Measurements from ENCODE around the gene DCLK1. TPM values are rescaled to one million over a fixed set of nuclear protein-coding genes. Genes with fewer than 3 reads are reported as not detected.

Gene DCLK1
- total RNA-seq, 2 experiments from 2014 or later = not detected

- no peaks in the 10 kb centered on the region for H3K9me3 Mint-ChIP-seq
- H3K27ac Mint-ChIP-seq = no peak overlapping the region
- no peak for ATAC-seq (ENCODE audit: low read depth)
These were observed 242.7 kb downstream of the DCLK1 start for GRCh38 chr13:35888457-35888883.

GRCh38 chr13:35887115-35887666, 244.0 kb downstream of the DCLK1 start:
- no peaks in the 10 kb centered on the region for H3K36me3 Mint-ChIP-seq
- no peak for ATAC-seq (ENCODE audit: low read depth)

More at GRCh38 chr13:35888457-35888883, 242.7 kb downstream of the DCLK1 start:
- no peak for DNase-seq
- Mint-ChIP-seq H3K4me1 (no peaks in the 10 kb centered on the region), H3K36me3 (no peaks in the 10 kb centered on the region), H3K4me3 (no peak overlapping the region), H3K27me3 (no peaks in the 10 kb centered on the region)
- POLR2A ChIA-PET = no interaction called here

DNA sequence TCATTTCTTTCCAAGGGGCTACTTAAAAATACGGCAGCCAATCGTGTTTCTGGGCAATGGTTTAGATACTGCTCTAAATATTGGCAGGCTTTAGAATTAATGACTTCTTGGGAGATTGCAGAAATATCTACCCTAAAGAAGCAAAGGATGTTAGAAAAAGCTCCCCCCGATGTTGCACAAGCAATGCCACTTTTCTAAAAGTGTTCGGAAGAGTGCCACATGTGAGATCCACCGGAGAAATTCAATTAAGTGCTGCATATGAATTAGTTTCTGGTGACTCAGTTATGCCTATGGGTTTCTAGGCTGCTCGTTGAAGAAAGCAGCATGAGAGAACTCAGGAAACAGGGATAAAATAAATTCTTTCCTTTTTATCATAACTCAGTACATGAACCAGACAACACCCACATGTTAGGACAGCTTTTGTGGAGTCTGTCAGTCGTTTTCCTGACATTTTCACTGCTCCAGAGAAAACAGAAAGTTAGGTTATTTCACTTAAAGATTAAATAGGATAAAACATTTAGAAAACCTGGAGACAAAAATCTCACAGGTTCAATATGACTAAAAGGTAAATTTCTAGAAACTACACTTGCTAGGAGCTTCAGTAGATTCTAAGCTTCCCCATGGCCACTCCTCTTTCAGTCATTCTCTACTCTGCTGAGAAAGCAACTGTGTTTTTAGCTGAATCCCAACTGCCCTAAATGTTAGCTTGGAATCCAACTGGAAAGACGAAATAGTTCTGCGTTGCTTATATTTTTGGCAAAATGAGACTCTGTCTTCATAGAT, 244.7 kb downstream of the DCLK1 start:
- ATAC-seq (ENCODE audit: low read depth) (no peak), DNase-seq (no peak)
- Mint-ChIP-seq H3K27ac (no peak overlapping the region), H3K4me3 (no peak overlapping the region), H3K4me1 (no peaks in the 10 kb centered on the region), H3K36me3 (no peaks in the 10 kb centered on the region), H3K27me3 (no peaks in the 10 kb centered on the region), H3K9me3 (peaks cover under 1% of the 10 kb centered on the region)
- POLR2A ChIA-PET = no interaction called here

More at GRCh38 chr13:35887115-35887666, 244.0 kb downstream of the DCLK1 start:
- Mint-ChIP-seq H3K4me1 (no peaks in the 10 kb centered on the region), H3K27me3 (no peaks in the 10 kb centered on the region), H3K27ac (no peak overlapping the region), H3K4me3 (no peak overlapping the region), H3K9me3 (no peaks in the 10 kb centered on the region)
- POLR2A ChIA-PET = no interaction called here
- DNase-seq = no peak

DNA sequence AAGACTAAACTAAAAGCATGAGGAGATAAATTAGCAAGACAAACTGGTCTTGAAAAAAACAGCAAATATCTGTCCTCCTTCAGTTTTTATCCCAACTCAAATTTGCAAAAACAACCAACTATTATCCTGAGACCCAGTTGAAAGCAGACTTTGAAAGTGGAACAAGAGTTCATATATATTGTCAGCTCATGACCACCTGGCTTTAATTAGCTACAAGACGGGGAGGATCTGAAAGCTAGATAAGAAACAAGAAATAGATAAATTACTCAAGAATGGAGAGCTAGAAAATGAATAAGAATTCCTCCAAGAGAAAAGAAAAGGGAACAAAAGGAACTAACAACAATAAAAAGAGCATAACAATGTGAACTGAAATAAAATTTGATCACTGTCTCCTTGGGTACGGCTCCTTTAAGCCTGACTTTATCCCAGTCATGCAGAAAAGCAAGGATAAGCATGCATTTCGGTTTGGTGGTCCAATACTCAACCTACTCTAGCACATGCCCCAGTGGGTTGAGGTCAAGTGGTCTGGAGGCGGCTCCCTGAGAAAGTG, 246.9 kb downstream of the DCLK1 start:
- ATAC-seq (ENCODE audit: low read depth) (no peak), DNase-seq (no peak)
- H3K9me3 Mint-ChIP-seq = peaks cover 2% of the 10 kb centered on the region
- no peaks in the 10 kb centered on the region for H3K4me1 Mint-ChIP-seq
- POLR2A ChIA-PET = no interaction called here
- H3K27ac Mint-ChIP-seq = no peak overlapping the region
- H3K27me3 Mint-ChIP-seq = no peaks in the 10 kb centered on the region
- no peaks in the 10 kb centered on the region for H3K36me3 Mint-ChIP-seq
- no peak overlapping the region for H3K4me3 Mint-ChIP-seq

- Mint-ChIP-seq H3K9me3 (peaks cover 2% of the 10 kb centered on the region), H3K27me3 (no peaks in the 10 kb centered on the region), H3K4me1 (no peaks in the 10 kb centered on the region), H3K4me3 (no peak overlapping the region), H3K36me3 (no peaks in the 10 kb centered on the region), H3K27ac (no peak overlapping the region)
- POLR2A ChIA-PET = no interaction called here
- DNase-seq = no peak
- no peak for ATAC-seq (ENCODE audit: low read depth)
These were observed 248.3 kb downstream of the DCLK1 start for GRCh38 chr13:35882722-35883497.

GRCh38 chr13:35881360-35881759, 249.8 kb downstream of the DCLK1 start:
- POLR2A ChIA-PET = no interaction called here
- ATAC-seq (ENCODE audit: low read depth) = no peak
- H3K27me3 Mint-ChIP-seq = no peaks in the 10 kb centered on the region
- H3K9me3 Mint-ChIP-seq = peaks cover 2% of the 10 kb centered on the region
- no peak for DNase-seq
- no peak overlapping the region for H3K4me3 Mint-ChIP-seq
- H3K27ac Mint-ChIP-seq = no peak overlapping the region
- H3K36me3 Mint-ChIP-seq = no peaks in the 10 kb centered on the region
- no peaks in the 10 kb centered on the region for H3K4me1 Mint-ChIP-seq

DNA sequence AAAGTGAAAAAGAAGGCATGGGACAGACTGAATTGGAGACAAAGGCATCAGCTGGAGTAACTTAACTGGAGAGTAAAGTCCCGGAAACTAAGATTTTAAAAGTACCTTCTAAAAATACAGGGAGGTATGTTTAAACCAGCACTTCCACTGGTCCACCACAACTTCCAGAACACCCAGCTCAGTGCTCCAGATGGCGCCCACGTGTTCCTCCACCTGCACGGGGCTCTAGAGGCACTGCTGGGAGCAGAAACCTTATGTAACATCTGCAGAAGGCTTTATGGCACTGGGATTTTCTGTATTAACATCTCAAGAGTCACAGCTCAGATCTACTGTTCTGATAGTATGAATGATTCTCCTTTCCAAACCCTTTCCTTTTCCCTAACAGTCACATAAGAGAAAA, 252.1 kb downstream of the DCLK1 start:
- no peak for ATAC-seq (ENCODE audit: low read depth)
- no peak overlapping the region for H3K27ac Mint-ChIP-seq
- POLR2A ChIA-PET = no interaction called here
- H3K27me3 Mint-ChIP-seq = no peaks in the 10 kb centered on the region
- no peaks in the 10 kb centered on the region for H3K4me1 Mint-ChIP-seq
- peaks cover 4% of the 10 kb centered on the region for H3K9me3 Mint-ChIP-seq
- H3K4me3 Mint-ChIP-seq = no peak overlapping the region
- H3K36me3 Mint-ChIP-seq = peaks cover 1% of the 10 kb centered on the region
- no peak for DNase-seq

DNA sequence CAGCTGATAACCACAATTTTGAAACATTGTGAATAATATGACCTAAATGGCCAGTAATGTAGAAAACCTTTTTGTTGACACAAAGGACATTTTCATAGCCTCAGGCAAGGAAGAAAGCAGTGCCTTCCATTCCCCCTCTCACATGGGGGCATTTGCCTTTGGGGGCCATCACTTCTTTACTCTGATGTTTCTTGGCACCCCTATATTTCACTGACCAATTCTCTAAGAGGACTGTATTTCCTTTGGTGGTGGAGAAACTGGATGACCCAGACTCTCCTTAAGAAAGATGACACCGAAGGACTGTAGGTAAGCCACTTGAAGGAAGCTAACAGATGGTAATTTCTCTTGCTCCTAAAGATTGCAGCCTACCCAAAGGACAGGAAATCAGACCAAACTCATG, 254.6 kb downstream of the DCLK1 start:
- Mint-ChIP-seq H3K9me3 (peaks cover 4% of the 10 kb centered on the region), H3K4me1 (no peaks in the 10 kb centered on the region), H3K27me3 (no peaks in the 10 kb centered on the region), H3K36me3 (peaks cover 1% of the 10 kb centered on the region), H3K4me3 (no peak overlapping the region), H3K27ac (no peak overlapping the region)
- POLR2A ChIA-PET = no interaction called here
- ATAC-seq (ENCODE audit: low read depth) = no peak
- no peak for DNase-seq

GRCh38 chr13:35874704-35875103, 256.5 kb downstream of the DCLK1 start:
- no peaks in the 10 kb centered on the region for H3K27me3 Mint-ChIP-seq
- no peaks in the 10 kb centered on the region for H3K4me1 Mint-ChIP-seq
- no peak for DNase-seq
- ATAC-seq (ENCODE audit: low read depth) = no peak
- no peak overlapping the region for H3K4me3 Mint-ChIP-seq
- POLR2A ChIA-PET = no interaction called here
- peaks cover 1% of the 10 kb centered on the region for H3K36me3 Mint-ChIP-seq
- H3K9me3 Mint-ChIP-seq = peaks cover 2% of the 10 kb centered on the region
- no peak overlapping the region for H3K27ac Mint-ChIP-seq

GRCh38 chr13:35872369-35872768, 258.8 kb downstream of the DCLK1 start:
- H3K4me1 Mint-ChIP-seq = no peaks in the 10 kb centered on the region
- peaks cover 1% of the 10 kb centered on the region for H3K36me3 Mint-ChIP-seq
- no peaks in the 10 kb centered on the region for H3K27me3 Mint-ChIP-seq
- peaks cover 2% of the 10 kb centered on the region for H3K9me3 Mint-ChIP-seq
- POLR2A ChIA-PET = no interaction called here
- no peak overlapping the region for H3K27ac Mint-ChIP-seq
- ATAC-seq (ENCODE audit: low read depth) = no peak
- H3K4me3 Mint-ChIP-seq = no peak overlapping the region
- DNase-seq = no peak

DNA sequence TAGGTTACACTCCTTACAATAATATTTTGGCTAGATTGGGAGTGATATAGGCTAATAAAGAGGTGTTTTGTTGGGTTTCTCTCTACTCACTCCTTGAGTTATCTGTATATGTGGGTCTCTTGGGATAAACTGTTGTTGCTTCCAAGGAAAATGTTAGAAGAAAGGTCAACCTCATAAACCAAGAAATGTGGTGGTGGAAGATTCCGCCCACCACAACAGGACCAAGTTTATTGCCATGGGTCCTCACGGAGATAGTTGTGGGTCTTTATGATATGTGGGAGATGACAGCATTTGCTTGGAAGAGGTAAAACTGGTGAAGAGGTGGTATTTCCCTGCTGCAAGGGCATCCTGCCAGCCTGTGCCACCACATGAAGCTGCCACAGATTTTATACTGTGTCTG, 259.6 kb downstream of the DCLK1 start:
- peaks cover 1% of the 10 kb centered on the region for H3K36me3 Mint-ChIP-seq
- DNase-seq (no peak), ATAC-seq (ENCODE audit: low read depth) (no peak)
- H3K27me3 Mint-ChIP-seq = no peaks in the 10 kb centered on the region
- POLR2A ChIA-PET = no interaction called here
- H3K4me3 Mint-ChIP-seq = no peak overlapping the region
- no peaks in the 10 kb centered on the region for H3K4me1 Mint-ChIP-seq
- H3K9me3 Mint-ChIP-seq = peaks cover 2% of the 10 kb centered on the region
- H3K27ac Mint-ChIP-seq = no peak overlapping the region

DNA sequence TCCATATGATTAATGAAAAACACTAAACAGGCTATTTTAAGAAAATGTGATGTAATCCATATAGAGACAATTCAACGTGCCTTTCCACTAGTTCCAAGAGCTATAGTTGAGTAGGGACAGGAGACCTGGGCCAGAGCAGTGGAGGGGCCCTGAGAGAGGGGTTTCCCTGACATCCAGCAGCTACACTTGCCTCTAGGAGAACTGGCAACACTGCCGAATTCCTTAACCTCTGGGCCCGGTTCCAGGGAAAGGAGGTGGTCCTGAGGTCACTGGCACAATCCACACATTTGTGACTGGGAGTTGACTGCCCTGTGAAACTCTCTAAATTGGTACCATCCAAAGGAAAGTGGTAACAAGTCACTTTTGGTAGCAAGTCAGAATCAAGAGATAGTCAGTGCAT, 264.4 kb downstream of the DCLK1 start:
- H3K4me1 Mint-ChIP-seq = no peaks in the 10 kb centered on the region
- H3K4me3 Mint-ChIP-seq = no peak overlapping the region
- H3K9me3 Mint-ChIP-seq = peaks cover 1% of the 10 kb centered on the region
- H3K27me3 Mint-ChIP-seq = no peaks in the 10 kb centered on the region
- POLR2A ChIA-PET = no interaction called here
- DNase-seq = no peak
- no peak for ATAC-seq (ENCODE audit: low read depth)
- no peak overlapping the region for H3K27ac Mint-ChIP-seq
- no peaks in the 10 kb centered on the region for H3K36me3 Mint-ChIP-seq

- Mint-ChIP-seq H3K27me3 (no peaks in the 10 kb centered on the region), H3K9me3 (peaks cover 1% of the 10 kb centered on the region), H3K36me3 (no peaks in the 10 kb centered on the region), H3K27ac (no peak overlapping the region), H3K4me1 (no peaks in the 10 kb centered on the region), H3K4me3 (no peak overlapping the region)
- no peak for DNase-seq
- ATAC-seq (ENCODE audit: low read depth) = no peak
- POLR2A ChIA-PET = no interaction called here
These were observed 265.6 kb downstream of the DCLK1 start for GRCh38 chr13:35865341-35866240.
